IMR-90 (cell line): ENCODE measurements around the gene NFATC3. TPM values are rescaled to one million over a fixed set of nuclear protein-coding genes. Genes with fewer than 3 reads are reported as not detected.

ENCODE experiments used
- ATAC-seq: fragments of 200-7000 bp; cut with Tn5 transposase; 2 replicates; pipeline ENCODE4 v1.9.1; 2020; ENCODE audit warnings: low read depth, mild to moderate bottlenecking, moderate library complexity
- BruUV-seq: library from RNA; stranded (reverse); fragments of 400-500 nt; replicated peaks from 2 replicates; lab custom pipeline; 2021; lab: Mats Ljungman, UMichigan
- CTCF ChIA-PET: fragments of 300-600 bp; formaldehyde crosslinking; extraction: SDS; loops from one replicate; lab custom pipeline; 2021; ENCODE audit warnings: antibody characterized with exemption; lab: Yijun Ruan, JAX
- POLR2A ChIA-PET: fragments of 300-600 bp; sonication (Branson Sonifier 250); formaldehyde crosslinking; loops from one replicate; lab custom pipeline; 2022; ENCODE audit warnings: antibody characterized with exemption; ENCODE audit not compliant: unreplicated experiment; lab: Charles Lee
- DNase-seq: peaks from one replicate; pipeline ENCODE4 v3.0.0; 2013
- H2AFZ ChIP-seq: replicated peaks from 2 replicates; pipeline ENCODE3; 2013; ENCODE audit warnings: low read length, mild to moderate bottlenecking; ENCODE audit not compliant: poor library complexity
- H2AK5ac ChIP-seq: 2 replicates; pipeline ENCODE4 v1.6.1; 2013; ENCODE audit warnings: low read depth, low read length, inconsistent platforms
- H2AK9ac ChIP-seq: replicated peaks from 2 replicates; pipeline ENCODE3; 2013; ENCODE audit warnings: mild to moderate bottlenecking, low read depth, low read length, moderate library complexity; ENCODE audit not compliant: poor library complexity
- H2BK120ac ChIP-seq: 2 replicates; pipeline ENCODE4 v1.6.1; 2013; ENCODE audit warnings: low read depth, low read length, inconsistent platforms
- H2BK15ac ChIP-seq: 3 replicates; pipeline ENCODE4 v1.6.1; 2013; ENCODE audit warnings: low read depth, low read length, inconsistent platforms
- H2BK20ac ChIP-seq: 2 replicates; pipeline ENCODE4 v1.6.1; 2013; ENCODE audit warnings: low read depth, mild to moderate bottlenecking, inconsistent platforms, low read length, moderate library complexity
- H2BK5ac ChIP-seq: 2 replicates; pipeline ENCODE4 v1.6.1; 2013; ENCODE audit warnings: mild to moderate bottlenecking, low read depth, low read length, inconsistent platforms; ENCODE audit not compliant: poor library complexity, severe bottlenecking
- H3K14ac ChIP-seq: replicated peaks from 2 replicates; pipeline ENCODE4 v1.6.1; 2013; ENCODE audit warnings: low read depth, low read length, inconsistent platforms
- H3K18ac ChIP-seq: 2 replicates; pipeline ENCODE4 v1.6.1; 2013; ENCODE audit warnings: low read depth, low read length, control low read depth
- H3K23ac ChIP-seq: 2 replicates; pipeline ENCODE4 v1.6.1; 2013; ENCODE audit warnings: low read depth, low read length, inconsistent platforms
- H3K27ac ChIP-seq: 2 replicates; pipeline ENCODE4 v1.5.1; 2013; ENCODE audit warnings: mild to moderate bottlenecking, control low read depth, low read length; ENCODE audit not compliant: insufficient read depth
- H3K27me3 ChIP-seq: 2 replicates; pipeline ENCODE4 v1.6.1; 2013; ENCODE audit warnings: low read length; ENCODE audit not compliant: control insufficient read depth, insufficient read depth
- H3K36me3 ChIP-seq: 2 replicates; pipeline ENCODE4 v1.6.1; 2013; ENCODE audit warnings: low read length, mixed read lengths; ENCODE audit not compliant: control insufficient read depth, insufficient read depth
- H3K4ac ChIP-seq: 2 replicates; pipeline ENCODE4 v1.6.1; 2013; ENCODE audit warnings: low read depth, low read length, inconsistent platforms
- H3K4me1 ChIP-seq: 2 replicates; pipeline ENCODE4 v1.6.1; 2013; ENCODE audit warnings: low read length, mixed read lengths; ENCODE audit not compliant: control insufficient read depth, insufficient read depth
- H3K4me2 ChIP-seq: 2 replicates; pipeline ENCODE4 v1.6.1; 2013; ENCODE audit warnings: low read depth, mild to moderate bottlenecking, control low read depth, low read length, moderate library complexity
- H3K4me3 ChIP-seq: 2 replicates; pipeline ENCODE4 v1.5.1; 2013; ENCODE audit warnings: low read depth, mild to moderate bottlenecking, control low read depth, low read length, moderate library complexity; ENCODE audit not compliant: insufficient read depth
- H3K56ac ChIP-seq: 2 replicates; pipeline ENCODE4 v1.6.1; 2013; ENCODE audit warnings: low read length, inconsistent platforms; ENCODE audit not compliant: insufficient read depth; ENCODE audit errors: extremely low read depth
- H3K79me1 ChIP-seq, 2 experiments: 2 replicates each; pipeline ENCODE4 v1.6.1; 2013; ENCODE audit warnings: low read length in 2 of 2, inconsistent platforms in 1 of 2, low read depth in 1 of 2
- H3K9ac ChIP-seq: 2 replicates; pipeline ENCODE4 v1.6.1; 2013; ENCODE audit warnings: low read depth, low read length, control low read depth
- H3K9me1 ChIP-seq: 2 replicates; pipeline ENCODE4 v1.6.1; 2013; ENCODE audit warnings: low read length, inconsistent platforms; ENCODE audit not compliant: insufficient read depth
- H3K9me3 ChIP-seq: 2 replicates; pipeline ENCODE4 v1.6.1; 2013; ENCODE audit warnings: low read length; ENCODE audit not compliant: control insufficient read depth, insufficient read depth
- H4K20me1 ChIP-seq: 2 replicates; pipeline ENCODE4 v1.6.1; 2013; ENCODE audit warnings: low read length, inconsistent platforms; ENCODE audit not compliant: insufficient read depth
- H4K5ac ChIP-seq: 2 replicates; pipeline ENCODE4 v1.6.1; 2013; ENCODE audit warnings: mild to moderate bottlenecking, low read depth, low read length, control low read depth
- H4K8ac ChIP-seq, 2 experiments: 2 replicates each; pipeline ENCODE4 v1.6.1; 2013; ENCODE audit warnings: low read depth in 2 of 2, low read length in 2 of 2, control low read depth in 1 of 2, inconsistent platforms in 1 of 2
- H4K91ac ChIP-seq: 2 replicates; pipeline ENCODE4 v1.6.1; 2013; ENCODE audit warnings: low read depth, low read length, inconsistent platforms; ENCODE audit not compliant: insufficient read depth
- BHLHE40 ChIP-seq: fragments of 150-350 bp; IDR thresholded peaks from 2 replicates; pipeline ENCODE4 v1.6.1; 2016; ENCODE audit warnings: mild to moderate bottlenecking, low read depth, low read length
- CEBPB ChIP-seq: IDR thresholded peaks from 2 replicates; pipeline ENCODE4 v1.6.1; 2012; ENCODE audit warnings: low read depth, low read length, improper control_type of control experiment
- MAFK ChIP-seq: IDR thresholded peaks from 2 replicates; pipeline ENCODE4 v1.6.1; 2012; ENCODE audit warnings: low read depth, low read length, improper control_type of control experiment
- NFE2L2 ChIP-seq: fragments of 150-350 bp; IDR thresholded peaks from 2 replicates; pipeline ENCODE4 v1.6.1; 2016; ENCODE audit warnings: low read depth, mild to moderate bottlenecking, low read length
- RFX5 ChIP-seq: IDR thresholded peaks from 2 replicates; pipeline ENCODE4 v1.8.0; 2012; ENCODE audit warnings: low read depth, mild to moderate bottlenecking, low read length, moderate library complexity
- SMC3 ChIP-seq: fragments of 150-350 bp; IDR thresholded peaks from 2 replicates; pipeline ENCODE4 v1.6.1; 2016; ENCODE audit warnings: low read depth, mild to moderate bottlenecking, antibody characterized with exemption, low read length, moderate library complexity
- WGBS, 2 experiments: methylation state at CpG; one replicate each; pipeline versions ENCODE4 v1.1.5 to v1.1.7; 2013; ENCODE audit warnings: missing lambda C conversion rate in 2 of 2; ENCODE audit not compliant: insufficient read length in 1 of 2; ENCODE audit errors: extremely low coverage in 2 of 2; 5-methylcytosine and 5-hydroxymethylcytosine counted together
- dilution Hi-C: fragments of 300-500 bp; cut with HindIII; formaldehyde crosslinking; loops from one replicate; pipeline ENCODE4 v1.14.3; 2018; ENCODE audit warnings: low sequenced_read_pairs; ENCODE audit not compliant: unreplicated experiment
- in situ Hi-C: fragments of 300-500 bp; cut with MboI; formaldehyde crosslinking; loops from 3 replicates; pipeline ENCODE4 v1.14.3; 2019; ENCODE audit warnings: low sequenced_read_pairs, inconsistent platforms, mixed read lengths
- intact Hi-C: fragments of 100-400 bp; cut with micrococcal nuclease; formaldehyde crosslinking; loops from 2 replicates; pipeline ENCODE4 v1.10.0; 2022
- polyA plus RNA-seq, 3 experiments: library from polyadenylated mRNA; depleted of rRNA; stranded (reverse); fragments of >200 nt; gene quantifications; 2 replicates each; pipeline ENCODE4 v1.2.3, GENCODE V29; 2012; ENCODE audit warnings: low replicate concordance in 1 of 3
- total RNA-seq: library from RNA; depleted of rRNA; stranded (reverse); fragments of >200 nt; gene quantifications from 2 replicates; pipeline ENCODE4 v1.2.3, GENCODE V29; 2012
- TF ChIP-seq, protein P1 (sequence below): fragments of 150-350 bp; IDR thresholded peaks from 2 replicates; pipeline ENCODE4 v1.6.1; 2016; ENCODE audit warnings: low read depth, mild to moderate bottlenecking, low read length, moderate library complexity, borderline replicate concordance
- TF ChIP-seq, protein P2 (sequence below): conservative IDR thresholded peaks from 2 replicates; pipeline ENCODE4 v1.5.1; 2012; ENCODE audit warnings: mild to moderate bottlenecking, low read depth, low read length, improper control_type of control experiment
- TF ChIP-seq, protein P3 (sequence below): fragments of 150-350 bp; IDR thresholded peaks from 2 replicates; pipeline ENCODE4 v1.6.1; 2017; ENCODE audit warnings: mild to moderate bottlenecking, antibody characterized with exemption, low read length, low read depth

The NFATC3 gene
- total and polyA plus RNA-seq, 2 of the 4 experiments (the other 2 are of a cell fraction) = 6.3 to 21.5 TPM

DNA sequence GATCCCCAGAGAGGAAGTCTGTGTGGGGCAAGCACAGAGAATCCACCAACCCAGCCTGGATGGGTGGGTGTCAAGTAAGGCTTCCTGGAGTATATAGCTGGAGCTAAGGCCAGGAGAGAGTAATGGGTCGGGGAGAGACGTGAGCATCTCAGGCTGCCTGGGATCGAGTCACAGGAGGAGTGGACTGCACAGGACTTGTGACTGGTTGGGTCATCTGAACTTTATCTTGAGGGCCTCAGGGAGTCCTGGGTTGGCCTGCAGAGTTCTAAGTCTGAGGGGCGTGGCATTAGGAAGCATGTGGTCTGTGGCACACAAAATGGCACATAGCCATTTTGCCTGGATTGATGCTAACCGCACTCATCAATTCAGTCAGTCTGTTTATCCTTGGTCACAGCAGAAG, 161.5 kb downstream of the NFATC3 start:
- no peak overlapping the region for H4K91ac ChIP-seq
- H2BK20ac ChIP-seq = no peak overlapping the region
- no peak overlapping the region for H3K4ac ChIP-seq
- no peak for TF ChIP-seq SMC3
- TF ChIP-seq, protein P1, sequence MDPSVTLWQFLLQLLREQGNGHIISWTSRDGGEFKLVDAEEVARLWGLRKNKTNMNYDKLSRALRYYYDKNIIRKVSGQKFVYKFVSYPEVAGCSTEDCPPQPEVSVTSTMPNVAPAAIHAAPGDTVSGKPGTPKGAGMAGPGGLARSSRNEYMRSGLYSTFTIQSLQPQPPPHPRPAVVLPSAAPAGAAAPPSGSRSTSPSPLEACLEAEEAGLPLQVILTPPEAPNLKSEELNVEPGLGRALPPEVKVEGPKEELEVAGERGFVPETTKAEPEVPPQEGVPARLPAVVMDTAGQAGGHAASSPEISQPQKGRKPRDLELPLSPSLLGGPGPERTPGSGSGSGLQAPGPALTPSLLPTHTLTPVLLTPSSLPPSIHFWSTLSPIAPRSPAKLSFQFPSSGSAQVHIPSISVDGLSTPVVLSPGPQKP = no peak
- TF ChIP-seq, protein P2, sequence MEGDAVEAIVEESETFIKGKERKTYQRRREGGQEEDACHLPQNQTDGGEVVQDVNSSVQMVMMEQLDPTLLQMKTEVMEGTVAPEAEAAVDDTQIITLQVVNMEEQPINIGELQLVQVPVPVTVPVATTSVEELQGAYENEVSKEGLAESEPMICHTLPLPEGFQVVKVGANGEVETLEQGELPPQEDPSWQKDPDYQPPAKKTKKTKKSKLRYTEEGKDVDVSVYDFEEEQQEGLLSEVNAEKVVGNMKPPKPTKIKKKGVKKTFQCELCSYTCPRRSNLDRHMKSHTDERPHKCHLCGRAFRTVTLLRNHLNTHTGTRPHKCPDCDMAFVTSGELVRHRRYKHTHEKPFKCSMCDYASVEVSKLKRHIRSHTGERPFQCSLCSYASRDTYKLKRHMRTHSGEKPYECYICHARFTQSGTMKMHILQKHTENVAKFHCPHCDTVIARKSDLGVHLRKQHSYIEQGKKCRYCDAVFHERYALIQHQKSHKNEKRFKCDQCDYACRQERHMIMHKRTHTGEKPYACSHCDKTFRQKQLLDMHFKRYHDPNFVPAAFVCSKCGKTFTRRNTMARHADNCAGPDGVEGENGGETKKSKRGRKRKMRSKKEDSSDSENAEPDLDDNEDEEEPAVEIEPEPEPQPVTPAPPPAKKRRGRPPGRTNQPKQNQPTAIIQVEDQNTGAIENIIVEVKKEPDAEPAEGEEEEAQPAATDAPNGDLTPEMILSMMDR = no peak
- TF ChIP-seq, protein P3, sequence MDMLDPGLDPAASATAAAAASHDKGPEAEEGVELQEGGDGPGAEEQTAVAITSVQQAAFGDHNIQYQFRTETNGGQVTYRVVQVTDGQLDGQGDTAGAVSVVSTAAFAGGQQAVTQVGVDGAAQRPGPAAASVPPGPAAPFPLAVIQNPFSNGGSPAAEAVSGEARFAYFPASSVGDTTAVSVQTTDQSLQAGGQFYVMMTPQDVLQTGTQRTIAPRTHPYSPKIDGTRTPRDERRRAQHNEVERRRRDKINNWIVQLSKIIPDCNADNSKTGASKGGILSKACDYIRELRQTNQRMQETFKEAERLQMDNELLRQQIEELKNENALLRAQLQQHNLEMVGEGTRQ = no peak
- TF ChIP-seq RFX5 = no peak
- no peak for TF ChIP-seq CEBPB
- no peak for TF ChIP-seq NFE2L2
- no peak for TF ChIP-seq BHLHE40
- no peak for TF ChIP-seq MAFK
- peak overlapping the region; percentile 77 for H2AK9ac ChIP-seq
- H2AFZ ChIP-seq = no peak overlapping the region
- H4K8ac ChIP-seq = no peak overlapping the region
- H3K27ac ChIP-seq = no peak overlapping the region
- ChIA-PET CTCF (no interaction called here), POLR2A (no interaction called here)
- no TSS peak for BruUV-seq
- H3K27me3 ChIP-seq = no peaks in the 10 kb centered on the region
- no peak for DNase-seq
- H3K23ac ChIP-seq = peak overlapping the region; percentile 27; the same call in 1 of the 2 replicates
- H4K5ac ChIP-seq = no peak overlapping the region
- no peaks in the 10 kb centered on the region for H3K9me3 ChIP-seq
- in situ Hi-C loops = no loop called here
- H3K4me2 ChIP-seq = 0 out of 2 replicates have a peak overlapping the region, but pooled peaks have one; percentile 94
- H2BK5ac ChIP-seq = no peak overlapping the region
- H2AK5ac ChIP-seq = no peak overlapping the region
- no peak overlapping the region for H3K14ac ChIP-seq
- H4K20me1 ChIP-seq = no peaks in the 10 kb centered on the region
- H3K79me1 ChIP-seq = peaks cover 30 to 49% of the 10 kb centered on the region in 2 experiments
- H3K9ac ChIP-seq = no peak overlapping the region
- H3K4me1 ChIP-seq = peaks cover 14% of the 10 kb centered on the region
- dilution Hi-C loops = no loop called here
- no peak overlapping the region for H3K4me3 ChIP-seq
- intact Hi-C loops = no loop called here
- no peak overlapping the region for H2BK120ac ChIP-seq
- 93% methylated on average over 4 of the region's 5 CpGs; no CpG with 5 or more reads in 1 of the 2 experiments for WGBS, 2 experiments
- no peak overlapping the region for H3K18ac ChIP-seq
- H3K56ac ChIP-seq = no peak overlapping the region
- peaks cover 27% of the 10 kb centered on the region for H3K9me1 ChIP-seq
- H2BK15ac ChIP-seq = no peak overlapping the region
- no peak for ATAC-seq
- peaks cover 8% of the 10 kb centered on the region for H3K36me3 ChIP-seq
